ENCODE data around the gene JAKMIP1.
"Not testable (repeated sequence)": the region's sequence is repeated elsewhere in the genome, so short reads cannot be mapped to it uniquely, and the experiment has no call there.

JAKMIP1 gene

DNA sequence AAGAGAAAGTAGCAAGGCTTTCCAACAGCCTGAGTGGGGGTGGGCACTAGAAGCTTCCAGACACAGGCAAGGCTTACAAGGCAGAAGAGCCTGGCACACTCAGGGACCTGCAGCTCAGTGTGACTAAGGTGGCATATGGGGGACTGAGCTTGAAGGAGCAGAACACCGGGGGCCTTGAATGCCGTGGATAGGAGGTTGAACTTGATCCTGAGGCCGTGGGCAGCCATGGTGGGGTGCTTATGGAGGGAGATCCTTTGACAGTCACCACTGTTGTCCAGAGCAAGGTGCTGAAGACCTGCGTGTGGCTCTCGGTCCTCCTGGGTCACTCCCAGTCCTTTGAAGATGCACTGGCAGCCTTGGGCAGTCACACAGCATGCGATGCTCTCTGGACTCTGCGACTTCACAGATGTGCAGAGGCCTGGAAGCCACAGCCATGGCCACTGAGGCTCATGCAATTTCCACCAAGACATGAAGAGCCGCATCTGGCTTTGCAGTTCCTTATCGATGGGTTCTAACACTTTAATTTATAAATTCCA lies 200.5 kb downstream of the JAKMIP1 start:
- no peak overlapping the region for H3K4me3 ChIP-seq (ENCODE audit: low read length)
- TF ChIP-seq, protein P1, sequence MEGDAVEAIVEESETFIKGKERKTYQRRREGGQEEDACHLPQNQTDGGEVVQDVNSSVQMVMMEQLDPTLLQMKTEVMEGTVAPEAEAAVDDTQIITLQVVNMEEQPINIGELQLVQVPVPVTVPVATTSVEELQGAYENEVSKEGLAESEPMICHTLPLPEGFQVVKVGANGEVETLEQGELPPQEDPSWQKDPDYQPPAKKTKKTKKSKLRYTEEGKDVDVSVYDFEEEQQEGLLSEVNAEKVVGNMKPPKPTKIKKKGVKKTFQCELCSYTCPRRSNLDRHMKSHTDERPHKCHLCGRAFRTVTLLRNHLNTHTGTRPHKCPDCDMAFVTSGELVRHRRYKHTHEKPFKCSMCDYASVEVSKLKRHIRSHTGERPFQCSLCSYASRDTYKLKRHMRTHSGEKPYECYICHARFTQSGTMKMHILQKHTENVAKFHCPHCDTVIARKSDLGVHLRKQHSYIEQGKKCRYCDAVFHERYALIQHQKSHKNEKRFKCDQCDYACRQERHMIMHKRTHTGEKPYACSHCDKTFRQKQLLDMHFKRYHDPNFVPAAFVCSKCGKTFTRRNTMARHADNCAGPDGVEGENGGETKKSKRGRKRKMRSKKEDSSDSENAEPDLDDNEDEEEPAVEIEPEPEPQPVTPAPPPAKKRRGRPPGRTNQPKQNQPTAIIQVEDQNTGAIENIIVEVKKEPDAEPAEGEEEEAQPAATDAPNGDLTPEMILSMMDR (conservative IDR thresholded peaks at IDR 0.05; ENCODE audit: low read depth, low read length), result no peak
- no peak for DNase-seq (ENCODE audit: low read depth)

DNA sequence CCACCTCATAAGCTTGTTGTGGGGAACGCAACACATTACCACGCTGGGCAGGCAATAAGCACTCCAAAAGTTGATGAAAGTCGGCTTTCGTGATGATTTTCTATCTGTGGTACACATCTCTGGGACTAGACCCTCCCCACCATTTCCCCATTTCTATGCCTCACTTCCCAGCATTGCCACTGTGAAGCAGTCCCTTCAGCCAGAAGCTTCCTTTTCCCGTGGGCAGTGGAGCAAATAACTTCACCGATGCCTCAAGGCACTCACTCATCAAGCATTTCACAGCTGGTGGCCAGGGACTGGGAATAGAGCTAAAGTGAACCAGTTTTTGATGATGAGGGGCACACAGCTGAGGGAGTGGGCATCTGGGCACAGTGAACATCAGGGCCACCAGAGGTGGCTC lies 201.0 kb downstream of the JAKMIP1 start:
- no peak for DNase-seq (ENCODE audit: low read depth)
- TF ChIP-seq, protein P1 (conservative IDR thresholded peaks at IDR 0.05; ENCODE audit: low read depth, low read length), result no peak

DNA sequence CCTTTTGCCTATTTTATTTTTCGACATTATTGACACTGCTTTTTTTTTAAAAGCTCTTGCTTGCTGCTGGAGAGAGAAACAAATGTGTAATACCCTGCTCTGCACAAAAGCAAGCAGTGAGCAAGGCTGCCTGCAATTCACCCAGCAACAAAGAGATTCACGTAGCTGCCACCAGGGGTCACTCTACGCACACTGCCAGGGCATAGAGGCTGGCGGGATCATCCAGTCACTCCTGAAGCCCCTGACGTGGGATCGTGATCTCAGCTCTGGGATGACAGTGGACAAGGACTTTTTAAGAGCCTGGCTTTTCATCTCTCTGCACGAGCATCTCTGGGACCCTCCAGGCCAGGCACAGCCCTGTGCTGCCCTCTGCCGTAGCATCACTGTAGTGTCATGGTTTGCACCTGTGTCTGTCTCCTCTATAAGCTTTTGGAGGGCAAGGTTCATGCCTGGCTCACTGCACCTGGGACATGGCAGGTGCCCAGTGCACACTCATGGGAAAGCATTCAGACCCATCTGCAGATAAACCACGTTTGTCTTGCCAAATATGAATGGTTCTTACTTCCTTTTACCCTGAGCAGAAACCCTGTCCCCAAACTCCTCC lies 201.9 kb downstream of the JAKMIP1 start:
- no peak overlapping the region for H3K4me3 ChIP-seq (ENCODE audit: low read length)
- TF ChIP-seq, protein P1 (conservative IDR thresholded peaks at IDR 0.05; ENCODE audit: low read depth, low read length), result peak; percentile 99
- peak; percentile 6 for DNase-seq (ENCODE audit: low read depth)

More for the DNA sequence above, 201.0 kb downstream of the JAKMIP1 start:
- H3K4me3 ChIP-seq (ENCODE audit: low read length), result no peak overlapping the region

DNA sequence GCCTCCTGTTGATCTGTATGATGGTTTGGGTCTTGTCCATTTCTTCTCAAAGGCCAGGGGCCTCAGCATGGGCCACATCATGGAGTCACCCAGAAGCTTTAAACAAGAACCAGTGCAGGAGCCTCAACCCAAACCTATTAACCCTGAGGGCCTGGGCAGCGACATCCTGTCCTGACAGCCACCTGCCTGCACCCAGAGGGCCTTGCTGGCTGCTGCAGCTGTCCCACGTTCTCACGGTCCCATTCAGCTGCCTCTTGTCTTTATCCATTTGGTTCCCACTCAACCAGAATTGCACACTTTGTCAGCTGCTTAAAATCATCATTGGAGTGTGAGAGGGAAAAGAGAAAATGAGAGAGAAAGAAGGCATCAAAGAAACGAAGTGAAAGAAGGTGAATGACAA lies 203.7 kb downstream of the JAKMIP1 start:
- DNase-seq (ENCODE audit: low read depth), result no peak
- H3K4me3 ChIP-seq (ENCODE audit: low read length), result no peak overlapping the region
- TF ChIP-seq, protein P1 (conservative IDR thresholded peaks at IDR 0.05; ENCODE audit: low read depth, low read length), result no peak

DNA sequence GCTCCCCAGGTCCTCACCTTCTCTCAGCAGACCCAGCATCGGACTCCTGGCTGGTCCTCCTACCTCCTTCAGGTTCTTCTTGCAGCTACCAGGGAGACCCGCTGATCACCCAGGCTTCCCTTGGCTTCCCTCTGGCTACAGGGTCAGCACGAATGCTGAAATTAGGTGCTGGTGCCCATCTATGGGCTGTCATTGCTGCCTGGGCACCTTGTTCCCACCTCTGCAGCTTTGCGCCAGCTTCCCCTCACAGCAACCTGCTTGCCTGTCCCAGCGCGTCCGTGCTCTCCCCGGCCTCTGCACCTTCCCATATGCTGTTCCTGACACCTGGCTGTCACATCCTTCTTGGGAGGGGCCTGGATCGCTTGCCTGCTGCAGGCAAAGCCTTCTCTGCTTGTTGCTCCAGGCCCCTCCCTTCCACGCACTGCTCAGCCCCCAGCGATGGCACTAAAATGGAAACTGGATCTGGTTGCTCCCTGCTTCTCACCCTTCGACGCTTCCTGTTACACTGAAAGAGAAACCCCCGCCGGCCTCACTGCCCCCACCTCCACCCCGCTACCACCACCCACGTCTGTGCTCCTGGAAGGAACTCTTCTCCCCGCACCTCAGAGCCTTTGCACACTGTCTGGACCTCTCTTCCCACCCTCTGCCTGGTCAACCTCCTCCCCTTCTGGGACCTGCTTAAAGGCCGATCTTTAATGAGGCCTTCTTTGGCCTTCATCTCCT lies 204.3 kb downstream of the JAKMIP1 start:
- TF ChIP-seq, protein P1 (conservative IDR thresholded peaks at IDR 0.05; ENCODE audit: low read depth, low read length), result no peak
- DNase-seq (ENCODE audit: low read depth), result no peak
- no peak overlapping the region for H3K4me3 ChIP-seq (ENCODE audit: low read length)

DNA sequence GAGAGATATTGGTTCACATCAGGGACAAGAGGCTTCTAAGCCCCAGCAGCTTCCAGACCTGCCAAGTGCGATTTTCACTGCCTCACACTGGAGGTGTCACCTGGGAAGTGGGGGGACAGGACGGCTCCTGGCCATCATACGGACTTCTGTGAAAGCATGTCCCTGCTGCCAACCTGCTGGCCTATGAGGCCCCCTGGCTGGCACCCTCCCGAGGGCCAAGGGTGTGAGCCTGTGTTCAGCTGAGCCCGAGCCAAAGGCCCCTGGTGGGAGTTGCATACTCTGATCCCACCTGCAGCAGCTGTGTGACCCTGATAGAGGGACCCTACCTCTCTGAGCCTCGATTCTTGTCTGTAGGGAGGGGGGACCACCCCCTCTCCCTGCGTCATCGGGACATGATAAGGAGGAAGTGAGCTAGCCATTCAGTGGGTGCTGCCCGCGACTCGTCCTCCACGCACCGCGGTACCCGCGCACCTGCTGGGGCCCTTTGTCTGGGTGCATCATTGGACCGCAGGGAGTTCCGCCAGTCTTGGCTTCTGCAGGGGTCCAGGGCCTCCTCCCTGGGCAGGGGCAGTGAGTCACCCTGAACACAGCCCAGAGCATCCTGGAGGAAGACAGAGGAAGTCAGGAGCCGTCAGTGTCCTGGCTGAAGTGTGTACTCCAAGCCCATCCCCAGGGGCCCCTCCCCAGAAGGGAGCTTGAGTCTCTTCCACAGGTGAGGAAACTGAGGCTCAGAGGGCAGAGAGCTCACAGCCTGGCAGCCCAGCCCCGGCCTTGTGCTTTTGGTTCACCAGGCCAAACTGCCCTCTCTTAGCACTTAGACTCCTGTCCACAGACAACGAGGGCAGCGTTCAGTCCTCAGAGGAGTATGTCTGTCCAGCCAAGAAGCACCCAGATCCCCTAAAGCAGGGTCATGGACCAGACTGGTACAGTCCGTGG lies 206.2 kb downstream of the JAKMIP1 start:
- DNase-seq (ENCODE audit: low read depth), result no peak
- TF ChIP-seq, protein P1 (conservative IDR thresholded peaks at IDR 0.05; ENCODE audit: low read depth, low read length), result no peak
- H3K4me3 ChIP-seq (ENCODE audit: low read length), result no peak overlapping the region

DNA sequence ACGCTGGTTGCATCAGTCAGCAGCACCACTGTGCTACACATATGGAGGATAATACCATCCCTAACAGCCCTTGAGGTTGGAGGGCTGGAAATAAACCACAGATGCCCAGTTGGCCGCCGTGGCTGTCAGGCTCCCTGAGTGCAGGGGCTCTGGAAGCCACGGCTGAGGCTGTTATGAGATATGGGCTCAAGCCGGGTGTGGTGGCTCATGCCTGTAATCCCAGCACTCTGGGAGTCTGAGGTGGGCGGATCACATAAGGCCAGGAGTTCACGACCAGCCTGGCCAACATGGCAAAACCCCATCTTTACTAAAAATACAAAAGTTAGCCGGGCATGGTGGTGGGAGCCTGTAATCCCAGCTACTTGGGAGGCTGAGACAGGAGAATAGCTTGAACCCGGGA lies 207.0 kb downstream of the JAKMIP1 start:
- H3K4me3 ChIP-seq (ENCODE audit: low read length); DNase-seq (ENCODE audit: low read depth): not testable (repeated sequence)

Data from retinal pigment epithelial cell (primary cell).